Tibial artery (tissue), 4 donors: ENCODE measurements around the gene ANOS1.
"Not testable (repeated sequence)": the region's sequence is repeated elsewhere in the genome, so short reads cannot be mapped to it uniquely, and the experiment has no call there.

Experiments used
- DNase-seq, 2 donors: peaks; one replicate each; pipeline ENCODE4 v3.0.0-alpha.2; 2019
- H3K27ac ChIP-seq, 2 donors: fragments of 200-600 bp; sonication (generic) in 1 of 2; 1 replicate in 1 of 2; 2 replicates in 1 of 2; pipeline ENCODE4 v1.5.1; 2018 to 2019; ENCODE audit warnings: mild to moderate bottlenecking in 1 of 2
- H3K27me3 ChIP-seq, 2 donors: fragments of 200-600 bp; sonication (generic) in 1 of 2; one replicate each; pipeline versions ENCODE4 v1.5.1 to v1.6.0; 2016 to 2019
- H3K36me3 ChIP-seq, 3 donors: fragments of 200-600 bp; sonication (generic) in 2 of 3; one replicate each; pipeline ENCODE4 v1.5.1; 2016 to 2019; ENCODE audit warnings: mild to moderate bottlenecking in 2 of 3
- H3K4me1 ChIP-seq, 4 donors: fragments of 200-600 bp; sonication (generic) in 2 of 4; 1 replicate in 3 of 4; 2 replicates in 1 of 4; pipeline ENCODE4 v1.5.1; 2016 to 2019
- H3K4me3 ChIP-seq, 2 donors: fragments of 200-600 bp; sonication (generic) in 1 of 2; 1 replicate in 1 of 2; 2 replicates in 1 of 2; pipeline ENCODE4 v1.5.1; 2018 to 2019; ENCODE audit warnings: mild to moderate bottlenecking in 2 of 2
- H3K9me3 ChIP-seq, 3 donors: fragments of 200-600 bp; sonication (generic) in 1 of 3; one replicate each; pipeline ENCODE4 v1.5.1; 2016 to 2019
- CTCF ChIP-seq, 2 experiments: fragments of 200-600 bp in 1 of 2; fragments of 450-650 bp in 1 of 2; IDR thresholded peaks; one replicate each; pipeline ENCODE4 v1.5.1; 2017 to 2019; ENCODE audit warnings: antibody characterized with exemption in 2 of 2, mild to moderate bottlenecking in 1 of 2, moderate library complexity in 1 of 2
- intact Hi-C: fragments of 100-400 bp; cut with DNase I; formaldehyde crosslinking; loops from one replicate; pipeline ENCODE4 v1.15.0; 2023; ENCODE audit warnings: low total_unique reads

The ANOS1 gene

DNA sequence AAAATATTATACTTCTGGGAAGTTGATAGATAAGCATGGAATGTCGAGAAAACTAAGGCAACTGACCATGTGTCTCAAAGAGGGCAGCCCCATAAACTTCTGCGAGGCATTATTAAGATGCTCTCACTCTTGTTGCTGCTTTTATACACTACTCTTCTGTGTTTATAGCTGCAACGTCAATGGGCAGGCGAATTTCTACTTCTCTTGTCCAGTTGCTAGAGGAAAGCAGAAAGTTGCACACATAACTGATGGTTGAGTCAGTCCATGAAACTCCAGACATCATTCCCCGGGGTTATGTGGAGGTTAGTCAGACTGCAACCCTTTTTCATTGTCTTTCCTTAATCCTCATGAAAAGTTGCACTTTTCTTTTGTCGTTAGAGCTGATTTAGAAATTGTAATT, 227.5 kb downstream of the ANOS1 start:
- H3K4me3 ChIP-seq, result no peak overlapping the region
- TF ChIP-seq CTCF (IDR thresholded peaks at IDR 0.05), result no peak
- no peak for DNase-seq
- no peaks in the 10 kb centered on the region for H3K36me3 ChIP-seq
- no peaks in the 10 kb centered on the region for H3K9me3 ChIP-seq
- H3K27ac ChIP-seq, result no peak overlapping the region
- intact Hi-C loops, result no loop called here
- no peaks in the 10 kb centered on the region for H3K27me3 ChIP-seq
- no peaks in the 10 kb centered on the region for H3K4me1 ChIP-seq

DNA sequence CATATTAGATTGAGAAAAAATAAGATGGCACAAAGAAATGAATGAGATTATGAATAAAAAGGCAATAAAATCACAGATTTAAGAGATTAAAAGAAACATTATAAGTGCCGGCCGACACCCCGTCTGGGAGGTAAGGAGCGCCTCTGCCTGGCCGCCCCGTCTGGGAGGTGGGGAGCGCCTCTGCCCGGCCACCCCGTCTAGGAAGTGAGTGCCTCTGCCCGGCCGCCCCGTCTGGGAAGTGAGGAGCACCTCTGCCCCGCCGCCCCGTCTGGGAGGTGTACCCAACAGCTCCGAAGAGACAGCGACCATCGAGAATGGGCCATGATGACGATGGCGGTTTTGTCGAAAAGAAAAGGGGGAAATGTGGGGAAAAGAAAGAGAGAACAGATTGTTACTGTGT, 229.8 kb downstream of the ANOS1 start:
- DNase-seq, H3K36me3 ChIP-seq, H3K4me1 ChIP-seq, H3K4me3 ChIP-seq, intact Hi-C loops, H3K9me3 ChIP-seq, H3K27ac ChIP-seq, H3K27me3 ChIP-seq: not testable (repeated sequence)

- H3K4me3 ChIP-seq, result no peak overlapping the region
- no peak for DNase-seq
- intact Hi-C loops, result no loop called here
- no peak for TF ChIP-seq CTCF (IDR thresholded peaks at IDR 0.05)
- H3K27me3 ChIP-seq, result no peaks in the 10 kb centered on the region
- no peaks in the 10 kb centered on the region for H3K36me3 ChIP-seq
- H3K4me1 ChIP-seq, result no peaks in the 10 kb centered on the region
- no peak overlapping the region for H3K27ac ChIP-seq
- no peaks in the 10 kb centered on the region for H3K9me3 ChIP-seq
These were observed 231.7 kb downstream of the ANOS1 start for GRCh38 chrX:8500203-8500602.

GRCh38 chrX:8495036-8495435, 236.9 kb downstream of the ANOS1 start:
- H3K36me3 ChIP-seq, H3K4me3 ChIP-seq, H3K9me3 ChIP-seq, H3K27me3 ChIP-seq, H3K27ac ChIP-seq, intact Hi-C loops, H3K4me1 ChIP-seq, DNase-seq: not testable (repeated sequence)

DNA sequence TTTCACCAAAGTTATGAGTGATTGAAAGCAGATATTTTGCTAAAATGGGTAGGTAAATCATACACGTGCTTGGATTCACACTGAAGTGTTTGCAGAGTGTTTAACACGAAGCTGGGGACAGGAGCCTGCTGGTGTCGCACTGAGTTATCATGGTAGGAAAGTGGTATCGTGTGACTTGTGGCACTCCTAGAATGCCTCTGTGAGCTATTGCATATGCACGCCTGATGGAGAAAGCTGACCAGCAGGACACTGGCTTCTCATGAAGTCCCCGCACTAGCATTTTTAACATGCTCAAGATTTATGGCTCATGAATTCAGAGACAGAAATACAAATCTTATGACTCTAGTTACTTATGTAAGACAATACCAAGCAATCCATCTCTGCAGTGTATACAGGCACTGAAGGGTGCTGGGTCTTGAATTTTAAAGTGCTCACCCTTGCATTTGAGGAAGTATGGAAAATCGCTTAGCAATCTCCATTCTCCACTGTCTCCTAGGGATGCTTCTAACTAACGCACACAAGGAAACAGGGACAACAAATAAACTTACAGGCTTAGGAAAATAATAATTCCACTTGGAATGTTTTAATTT, 247.5 kb downstream of the ANOS1 start:
- no peak overlapping the region for H3K4me3 ChIP-seq
- intact Hi-C loops, result no loop called here
- no peak overlapping the region for H3K27ac ChIP-seq
- no peaks in the 10 kb centered on the region for H3K36me3 ChIP-seq
- no peaks in the 10 kb centered on the region for H3K4me1 ChIP-seq
- no peaks in the 10 kb centered on the region for H3K9me3 ChIP-seq
- DNase-seq, result no peak
- H3K27me3 ChIP-seq, result no peaks in the 10 kb centered on the region
- no peak for TF ChIP-seq CTCF (IDR thresholded peaks at IDR 0.05)
